Ovary (tissue), 3 donors: ENCODE data around the gene ALG6.

ENCODE experiments used
- CTCF ChIP-seq, 3 donors: fragments of 450-650 bp in 2 of 3; fragments of 200-600 bp in 1 of 3; IDR thresholded peaks; one replicate each; pipeline versions ENCODE4 v1.5.1 to v1.8.0; 2016 to 2022; ENCODE audit warnings: antibody characterized with exemption in 3 of 3, mild to moderate bottlenecking in 1 of 3
- POLR2A ChIP-seq: fragments of 450-650 bp; IDR thresholded peaks from one replicate; pipeline ENCODE4 v1.6.1; 2017; ENCODE audit warnings: antibody characterized with exemption, mild to moderate bottlenecking, moderate library complexity
- donor health status: DM: no; HTN: no; CAD: no.

- TF ChIP-seq CTCF (IDR thresholded peaks at IDR 0.05) (no peak), POLR2A (no peak)
Measured at GRCh38 chr1:63328781-63329180, 38.6 kb upstream of the ALG6 start.
